Neural cell (in vitro differentiated cells): ENCODE results near the gene TRMT6. TPM values are rescaled to one million over a fixed set of nuclear protein-coding genes. Genes with fewer than 3 reads are reported as not detected.

Experiments used
- H2AFZ ChIP-seq: fragments of 200-600, 300-800 bp; sonication (generic), shearing (Covaris generic); 2 replicates; pipeline ENCODE4 v1.6.0; 2014; ENCODE audit warnings: low read depth, mild to moderate bottlenecking, antibody characterized with exemption, low read length, moderate library complexity
- H3F3A ChIP-seq: fragments of 200-600 bp; shearing (Covaris generic); 2 replicates; pipeline ENCODE4 v1.6.1; 2016; ENCODE audit warnings: mild to moderate bottlenecking, moderate library complexity, mixed read lengths, antibody characterized with exemption, low read length; ENCODE audit not compliant: insufficient read depth, poor library complexity, severe bottlenecking
- H3K27ac ChIP-seq: fragments of 200-600, 300-800 bp; sonication (generic), shearing (Covaris generic); 2 replicates; pipeline ENCODE4 v1.5.1; 2014; ENCODE audit warnings: mild to moderate bottlenecking, low read length, moderate library complexity
- H3K27me3 ChIP-seq: fragments of 300-800, 200-600 bp; sonication (generic), shearing (Covaris generic); 2 replicates; pipeline ENCODE4 v1.6.0; 2014; ENCODE audit warnings: mild to moderate bottlenecking, low read depth, low read length, moderate library complexity; ENCODE audit not compliant: insufficient read depth
- H3K36me3 ChIP-seq: fragments of 300-800, 200-600 bp; sonication (generic), shearing (Covaris generic); 2 replicates; pipeline ENCODE4 v1.5.1; 2014; ENCODE audit warnings: mild to moderate bottlenecking, antibody characterized with exemption, low read length, moderate library complexity; ENCODE audit not compliant: insufficient read depth
- H3K4me2 ChIP-seq: fragments of 300-800, 200-600 bp; sonication (generic), shearing (Covaris generic); 2 replicates; pipeline ENCODE4 v1.6.0; 2014; ENCODE audit warnings: mild to moderate bottlenecking, low read length
- H3K4me3 ChIP-seq: fragments of 300-800, 200-600 bp; sonication (generic), shearing (Covaris generic); 2 replicates; pipeline ENCODE4 v1.5.1; 2014; ENCODE audit warnings: mild to moderate bottlenecking, low read length, moderate library complexity
- H3K79me2 ChIP-seq: fragments of 200-600 bp; shearing (Covaris generic); replicated peaks from 2 replicates; pipeline ENCODE4 v1.6.0; 2014; ENCODE audit warnings: mild to moderate bottlenecking, low read length, moderate library complexity; ENCODE audit not compliant: insufficient read depth
- H3K9ac ChIP-seq: fragments of 300-800, 200-600 bp; sonication (generic), shearing (Covaris generic); 2 replicates; pipeline ENCODE4 v1.6.1; 2016; ENCODE audit warnings: mild to moderate bottlenecking, low read length, mixed read lengths
- H3K9me2 ChIP-seq: fragments of 200-600 bp; shearing (Covaris generic); 2 replicates; pipeline ENCODE4 v1.6.1; 2016; ENCODE audit warnings: mild to moderate bottlenecking, low read length, mixed read lengths; ENCODE audit not compliant: insufficient read depth
- H3K9me3 ChIP-seq: fragments of 200-600, 300-800 bp; sonication (generic), shearing (Covaris generic); 2 replicates; pipeline ENCODE4 v1.6.1; 2016; ENCODE audit warnings: mild to moderate bottlenecking, mixed run types, low read length, moderate library complexity, mixed read lengths
- H4K20me1 ChIP-seq: fragments of 200-600 bp; shearing (Covaris generic); 2 replicates; pipeline ENCODE4 v1.6.1; 2016; ENCODE audit warnings: mild to moderate bottlenecking, mixed run types; ENCODE audit not compliant: insufficient read depth
- CTCF ChIP-seq: fragments of 450-650 bp; IDR thresholded peaks from 2 replicates; pipeline ENCODE4 v1.5.1; 2014; ENCODE audit warnings: antibody characterized with exemption, mild to moderate bottlenecking, moderate library complexity; ENCODE audit not compliant: poor library complexity, severe bottlenecking
- EP300 ChIP-seq: fragments of 450-650 bp; conservative IDR thresholded peaks from 2 replicates; pipeline ENCODE4 v1.6.1; 2014; ENCODE audit warnings: antibody characterized with exemption, mild to moderate bottlenecking, moderate library complexity; ENCODE audit not compliant: poor library complexity, severe bottlenecking
- EZH2 ChIP-seq: fragments of 200-600, 300-800 bp; shearing (Covaris generic), sonication (generic); IDR thresholded peaks from 2 replicates; pipeline ENCODE4 v1.6.1; 2014; ENCODE audit warnings: antibody characterized with exemption, low read length, borderline replicate concordance, mild to moderate bottlenecking; ENCODE audit not compliant: insufficient read depth, poor library complexity, severe bottlenecking
- MXI1 ChIP-seq: fragments of 450-650 bp; conservative IDR thresholded peaks from 2 replicates; pipeline ENCODE4 v1.6.1; 2014; ENCODE audit warnings: antibody characterized with exemption, mild to moderate bottlenecking; ENCODE audit not compliant: poor library complexity, severe bottlenecking
- POLR2AphosphoS5 ChIP-seq: IDR thresholded peaks from 2 replicates; pipeline ENCODE4 v1.6.1; 2012
- RAD21 ChIP-seq: fragments of 450-650 bp; conservative IDR thresholded peaks from 2 replicates; pipeline ENCODE4 v1.6.1; 2014; ENCODE audit warnings: antibody characterized with exemption, mild to moderate bottlenecking, moderate library complexity
- REST ChIP-seq: IDR thresholded peaks from 2 replicates; pipeline ENCODE4 v1.6.1; 2012; ENCODE audit warnings: borderline replicate concordance
- SMC3 ChIP-seq: fragments of 450-650 bp; conservative IDR thresholded peaks from 2 replicates; pipeline ENCODE4 v1.6.1; 2014; ENCODE audit warnings: antibody characterized with exemption, mild to moderate bottlenecking, moderate library complexity; ENCODE audit not compliant: poor library complexity
- TAF1 ChIP-seq: IDR thresholded peaks from 2 replicates; pipeline ENCODE4 v1.6.1; 2012; ENCODE audit warnings: low read depth
- polyA plus RNA-seq: library from polyadenylated mRNA; depleted of rRNA; stranded (reverse); fragments of >200 nt; gene quantifications from 2 replicates; pipeline ENCODE4 v1.2.3, GENCODE V29; 2014

Gene TRMT6
- polyA plus RNA-seq, 1 donor from 2014 or later: 19.1 TPM

- Histone ChIP-seq H3K4me3 (no peak overlapping the region), H3K79me2 (no peaks in the 10 kb centered on the region), H3K27ac (no peak overlapping the region), H3F3A (no peaks in the 10 kb centered on the region), H3K9me3 (no peaks in the 10 kb centered on the region), H3K4me2 (no peak overlapping the region), H3K9me2 (no peaks in the 10 kb centered on the region), H2AFZ (no peak overlapping the region), H3K27me3 (no peaks in the 10 kb centered on the region), H4K20me1 (no peaks in the 10 kb centered on the region), H3K9ac (no peak overlapping the region), H3K36me3 (no peaks in the 10 kb centered on the region)
- no peak for TF ChIP-seq REST
- no peak for TF ChIP-seq EZH2
- TF ChIP-seq CTCF: no peak
- TF ChIP-seq RAD21: no peak
- no peak for TF ChIP-seq SMC3
- no peak for TF ChIP-seq POLR2AphosphoS5
- no peak for TF ChIP-seq MXI1
- TF ChIP-seq TAF1: no peak
- TF ChIP-seq EP300: no peak
Measured at GRCh38 chr20:5932796-5933195, 17.5 kb downstream of the TRMT6 start.

- no peaks in the 10 kb centered on the region for H3K9me2 ChIP-seq
- no peaks in the 10 kb centered on the region for H3K27me3 ChIP-seq
- no peak for TF ChIP-seq CTCF
- no peak for TF ChIP-seq EP300
- no peak for TF ChIP-seq TAF1
- TF ChIP-seq POLR2AphosphoS5: no peak
- TF ChIP-seq EZH2: no peak
- TF ChIP-seq RAD21: no peak
- TF ChIP-seq REST: no peak
- H3K79me2 ChIP-seq: no peaks in the 10 kb centered on the region
- H3K36me3 ChIP-seq: no peaks in the 10 kb centered on the region
- no peak overlapping the region for H2AFZ ChIP-seq
- H4K20me1 ChIP-seq: no peaks in the 10 kb centered on the region
- H3K4me3 ChIP-seq: no peak overlapping the region
- H3K27ac ChIP-seq: no peak overlapping the region
- H3K4me2 ChIP-seq: no peak overlapping the region
- no peak overlapping the region for H3K9ac ChIP-seq
- H3K9me3 ChIP-seq: no peaks in the 10 kb centered on the region
- no peaks in the 10 kb centered on the region for H3F3A ChIP-seq
Measured at GRCh38 chr20:5931411-5931810, 18.9 kb downstream of the TRMT6 start.
